HEK293 (cell line): ENCODE results near the gene HOXA3.
A peak's percentile ranks its signal among the peaks of the same experiment; 100 is the strongest.

Experiments used
- CTCF ChIP-seq: fragments of 450-650 bp; formaldehyde crosslinking; IDR thresholded peaks from 2 replicates; pipeline ENCODE4 v1.5.1; 2016; ENCODE audit warnings: missing biosample characterization, missing genetic modification characterization
- KLF1 ChIP-seq: fragments of 450-650 bp; formaldehyde crosslinking; IDR thresholded peaks from 2 replicates; pipeline ENCODE4 v1.5.1; 2016; ENCODE audit warnings: missing biosample characterization, missing genetic modification characterization
- MEIS1 ChIP-seq: sonication (generic); formaldehyde crosslinking; IDR thresholded peaks from 2 replicates; pipeline ENCODE4 v1.8.1; 2022; ENCODE audit warnings: missing genetic modification reagents, mild to moderate bottlenecking, borderline replicate concordance
- MYNN ChIP-seq: fragments of 450-650 bp; formaldehyde crosslinking; IDR thresholded peaks from 2 replicates; pipeline ENCODE4 v1.5.1; 2016; ENCODE audit warnings: missing biosample characterization, missing genetic modification characterization, borderline replicate concordance
- PATZ1 ChIP-seq: fragments of 450-650 bp; formaldehyde crosslinking; IDR thresholded peaks from 2 replicates; pipeline ENCODE4 v1.5.1; 2016; ENCODE audit warnings: missing biosample characterization, missing genetic modification characterization
- PRDM4 ChIP-seq: fragments of 450-650 bp; formaldehyde crosslinking; IDR thresholded peaks from 2 replicates; pipeline ENCODE4 v1.5.1; 2017; ENCODE audit warnings: missing biosample characterization, missing genetic modification characterization
- REST ChIP-seq: fragments of 450-650 bp; formaldehyde crosslinking; IDR thresholded peaks from 2 replicates; pipeline ENCODE4 v1.5.1; 2016; ENCODE audit warnings: missing biosample characterization, missing genetic modification characterization
- ZNF157 ChIP-seq: fragments of 450-650 bp; formaldehyde crosslinking; IDR thresholded peaks from 2 replicates; pipeline ENCODE4 v1.5.1; 2016; ENCODE audit warnings: missing biosample characterization, missing genetic modification characterization
- ZNF350 ChIP-seq: fragments of 450-650 bp; formaldehyde crosslinking; IDR thresholded peaks from 2 replicates; pipeline ENCODE4 v1.5.0; 2017; ENCODE audit warnings: missing biosample characterization, mild to moderate bottlenecking, missing genetic modification characterization
- ZNF560 ChIP-seq: fragments of 450-650 bp; formaldehyde crosslinking; IDR thresholded peaks from 2 replicates; pipeline ENCODE4 v1.5.1; 2017; ENCODE audit warnings: missing biosample characterization, missing genetic modification characterization, borderline replicate concordance
- ZNF704 ChIP-seq: fragments of 450-650 bp; formaldehyde crosslinking; IDR thresholded peaks from 2 replicates; pipeline ENCODE4 v1.5.1; 2016; ENCODE audit warnings: missing biosample characterization, missing genetic modification characterization
- ZNF776 ChIP-seq: fragments of 450-650 bp; formaldehyde crosslinking; IDR thresholded peaks from 2 replicates; pipeline ENCODE4 v1.5.0; 2017; ENCODE audit warnings: missing biosample characterization, missing genetic modification characterization, borderline replicate concordance
- ZNF777 ChIP-seq: fragments of 450-650 bp; formaldehyde crosslinking; IDR thresholded peaks from 2 replicates; pipeline ENCODE4 v1.5.1; 2017; ENCODE audit warnings: missing biosample characterization, missing genetic modification characterization, borderline replicate concordance

- no peak; the same call in 1 of the 2 replicates for TF ChIP-seq CTCF (tag by site-specific recombination)
- no peak for TF ChIP-seq ZNF777
- peak; percentile 98 for TF ChIP-seq PATZ1
- no peak for TF ChIP-seq ZNF157 (tag by site-specific recombination)
- no peak for TF ChIP-seq ZNF776 (tag by site-specific recombination)
- no peak for TF ChIP-seq MEIS1
- no peak for TF ChIP-seq MYNN (tag by site-specific recombination)
- peak; percentile 59; the same call in 1 of the 2 replicates for TF ChIP-seq REST (tag by site-specific recombination)
- no peak for TF ChIP-seq ZNF560 (tag by site-specific recombination)
- no peak for TF ChIP-seq ZNF350 (tag by site-specific recombination)
- TF ChIP-seq KLF1 (tag by site-specific recombination): peak; percentile 36; the same call in 1 of the 2 replicates
- TF ChIP-seq PRDM4: peak; percentile 22; the same call in 1 of the 2 replicates
- no peak for TF ChIP-seq ZNF704
Observed at GRCh38 chr7:27130540-27131389, 21.6 kb downstream of the HOXA3 start, which contains the start of gene HOXA4.
